HepG2 (cell line): Measurements from ENCODE around the gene TMF1. TPM values are rescaled to one million over a fixed set of nuclear protein-coding genes. Genes with fewer than 3 reads are reported as not detected.

Experiments used
- ATAC-seq: fragments of 200-7000 bp; cut with Tn5 transposase; 3 replicates; pipeline ENCODE4 v1.9.1; 2020; ENCODE audit warnings: mild to moderate bottlenecking, moderate library complexity
- BruUV-seq: library from RNA; stranded (reverse); fragments of 400-500 nt; replicated peaks from 2 replicates; lab custom pipeline; 2021; lab: Mats Ljungman, UMichigan
- CTCF ChIA-PET: fragments of 300-600 bp; formaldehyde crosslinking; extraction: SDS; loops from one replicate; lab custom pipeline; 2021; ENCODE audit warnings: low total read pairs, inconsistent platforms, low intra/inter-chr PET ratio; lab: Yijun Ruan, JAX
- POLR2A ChIA-PET: fragments of 350-600 bp; sonication (Branson Sonifier 250); formaldehyde crosslinking; loops from one replicate; lab custom pipeline; 2020; ENCODE audit warnings: antibody characterized with exemption, inconsistent platforms; lab: Yijun Ruan, JAX
- DNase-seq: peaks from one replicate; pipeline ENCODE4 v3.0.0-alpha.2; 2015; ENCODE audit warnings: low spot score
- FAIRE-seq: peaks from 3 replicates; lab custom pipeline; 2011; peaks lifted over from hg19 to GRCh38; lab: Jason Lieb, UNC
- H2AFZ ChIP-seq: one replicate; pipeline ENCODE4 v1.6.1; 2011; ENCODE audit warnings: low read length, inconsistent platforms
- H3K27ac ChIP-seq: fragments of 300-600 bp; 3 replicates; pipeline ENCODE4 v1.8.0; 2011; ENCODE audit warnings: mixed run types, mild to moderate bottlenecking, mixed read lengths, low read length, inconsistent platforms; ENCODE audit not compliant: insufficient read depth; ENCODE audit errors: extremely low read length
- H3K27me3 ChIP-seq, 2 experiments: fragments of 200-600 bp in 1 of 2; 2 replicates in 1 of 2; 3 replicates in 1 of 2; pipeline versions ENCODE4 v1.6.0 to v1.8.0; 2011; ENCODE audit warnings: low read length in 2 of 2, mild to moderate bottlenecking in 2 of 2, moderate library complexity in 2 of 2, inconsistent platforms in 1 of 2; ENCODE audit not compliant: insufficient read depth in 2 of 2, control insufficient read depth in 1 of 2
- H3K36me3 ChIP-seq, 2 experiments: fragments of 200-600 bp in 1 of 2; replicated peaks in 1 of 2; 2 replicates in 1 of 2; 3 replicates in 1 of 2; pipeline versions ENCODE4 v1.5.1 to v1.8.0; 2011; ENCODE audit warnings: low read length in 2 of 2, inconsistent platforms in 1 of 2; ENCODE audit not compliant: insufficient read depth in 2 of 2, control insufficient read depth in 1 of 2
- H3K4me1 ChIP-seq: 2 replicates; pipeline ENCODE4 v1.5.1; 2012; ENCODE audit warnings: low read length, inconsistent platforms; ENCODE audit not compliant: insufficient read depth
- H3K4me2 ChIP-seq: 2 replicates; pipeline ENCODE4 v1.6.0; 2011; ENCODE audit warnings: low read depth, low read length, inconsistent platforms
- H3K4me3 ChIP-seq, 3 experiments: fragments of 200-600 bp in 1 of 3; sonication (generic), shearing (Covaris generic) in 1 of 3; replicated peaks in 1 of 3; 2 replicates each; pipeline ENCODE4 v1.5.1; 2011 to 2016; ENCODE audit warnings: low read length in 3 of 3, inconsistent platforms in 2 of 3, low read depth in 2 of 3, mild to moderate bottlenecking in 2 of 3, control low read depth in 1 of 3, mixed read lengths in 1 of 3; ENCODE audit not compliant: insufficient read depth in 1 of 3
- H3K79me2 ChIP-seq: one replicate; pipeline ENCODE4 v1.6.1; 2011; ENCODE audit warnings: low read length, inconsistent platforms; ENCODE audit not compliant: insufficient read depth
- H3K9ac ChIP-seq: 2 replicates; pipeline ENCODE4 v1.6.0; 2011; ENCODE audit warnings: mild to moderate bottlenecking, low read depth, low read length, inconsistent platforms; ENCODE audit not compliant: insufficient read depth
- H3K9me3 ChIP-seq: 2 replicates; pipeline ENCODE4 v1.5.1; 2012; ENCODE audit warnings: mild to moderate bottlenecking, low read length
- H4K20me1 ChIP-seq: 2 replicates; pipeline ENCODE4 v1.6.0; 2011; ENCODE audit warnings: inconsistent platforms, mild to moderate bottlenecking, low read length, moderate library complexity; ENCODE audit not compliant: insufficient read depth
- HOXA7 ChIP-seq: sonication (generic); formaldehyde crosslinking; IDR thresholded peaks from 2 replicates; pipeline ENCODE4 v1.8.1; 2022; ENCODE audit warnings: mild to moderate bottlenecking, missing genetic modification reagents, moderate library complexity
- MEF2D ChIP-seq: sonication (generic); formaldehyde crosslinking; IDR thresholded peaks from 2 replicates; pipeline ENCODE4 v1.5.1; 2020; ENCODE audit warnings: mild to moderate bottlenecking, missing genetic modification reagents
- ZNF569 ChIP-seq: sonication (generic); formaldehyde crosslinking; IDR thresholded peaks from 2 replicates; pipeline ENCODE4 v1.5.0; 2020; ENCODE audit warnings: mild to moderate bottlenecking, missing genetic modification reagents, moderate library complexity, borderline replicate concordance
- ZNF773 ChIP-seq: sonication (generic); formaldehyde crosslinking; IDR thresholded peaks from 2 replicates; pipeline ENCODE4 v1.4.0; 2020; ENCODE audit warnings: missing genetic modification reagents, borderline replicate concordance
- ZNF788 ChIP-seq: sonication (generic); formaldehyde crosslinking; IDR thresholded peaks from 2 replicates; pipeline ENCODE4 v1.5.0; 2020; ENCODE audit warnings: mild to moderate bottlenecking, missing genetic modification reagents, borderline replicate concordance
- ZNF792 ChIP-seq: IDR thresholded peaks from 2 replicates; pipeline ENCODE4 v1.6.1; 2016
- WGBS: methylation state at CpG from one replicate; pipeline ENCODE4 v1.1.6; 2017; ENCODE audit warnings: low lambda C conversion rate; 5-methylcytosine and 5-hydroxymethylcytosine counted together
- in situ Hi-C: cut with HindIII; loops from 2 replicates; pipeline ENCODE4 v1.10.0; 2017; ENCODE audit warnings: low pct_unique_long_range_greater_than_20kb; ENCODE audit not compliant: extremely low pct_ligation_motif_present
- intact Hi-C: fragments of 100-400 bp; cut with micrococcal nuclease; formaldehyde crosslinking; loops from one replicate; pipeline ENCODE4 v1.10.0; 2022; ENCODE audit not compliant: unreplicated experiment
- polyA plus RNA-seq, 8 experiments: library from polyadenylated mRNA; depleted of rRNA in 3 of 8; stranded (reverse) in 7 of 8; unstranded in 1 of 8; fragments of >200 nt; fragmentation: Illumina TruSeq in 4 of 8; extraction: Trizol in 4 of 8; gene quantifications; 2 replicates each; pipeline versions ENCODE4 v1.2.1 to v1.2.3, GENCODE V29; 2011 to 2016; ENCODE audit warnings: low read depth in 4 of 8, missing spikeins in 1 of 8, mixed read lengths in 1 of 8; ENCODE audit not compliant: insufficient read depth in 1 of 8
- total RNA-seq, 5 experiments: library from RNA; depleted of rRNA; stranded (reverse); fragments of >200 nt; fragmentation: Illumina TruSeq; extraction: Trizol; gene quantifications; 2 replicates each; pipeline ENCODE4 v1.2.3, GENCODE V29; 2016; ENCODE audit warnings: low read depth in 1 of 5
- TF ChIP-seq, protein P1 (sequence below): sonication (generic); formaldehyde crosslinking; IDR thresholded peaks from 2 replicates; pipeline ENCODE4 v1.8.0; 2022; ENCODE audit warnings: mild to moderate bottlenecking, missing genetic modification reagents, moderate library complexity
- TF ChIP-seq, protein P2 (sequence below): sonication (generic); formaldehyde crosslinking; IDR thresholded peaks from 2 replicates; pipeline ENCODE4 v1.4.0; 2020; ENCODE audit warnings: missing genetic modification reagents, borderline replicate concordance
- TF ChIP-seq, protein P3 (sequence below): sonication (generic); formaldehyde crosslinking; IDR thresholded peaks from 2 replicates; pipeline ENCODE4 v1.5.0; 2020; ENCODE audit warnings: missing genetic modification reagents

The TMF1 gene
- total and polyA plus RNA-seq, 2 of the 13 experiments (the other 11 are each of a cell fraction or from before 2014, with no cell fraction given), result 12.1 to 38.4 TPM

DNA sequence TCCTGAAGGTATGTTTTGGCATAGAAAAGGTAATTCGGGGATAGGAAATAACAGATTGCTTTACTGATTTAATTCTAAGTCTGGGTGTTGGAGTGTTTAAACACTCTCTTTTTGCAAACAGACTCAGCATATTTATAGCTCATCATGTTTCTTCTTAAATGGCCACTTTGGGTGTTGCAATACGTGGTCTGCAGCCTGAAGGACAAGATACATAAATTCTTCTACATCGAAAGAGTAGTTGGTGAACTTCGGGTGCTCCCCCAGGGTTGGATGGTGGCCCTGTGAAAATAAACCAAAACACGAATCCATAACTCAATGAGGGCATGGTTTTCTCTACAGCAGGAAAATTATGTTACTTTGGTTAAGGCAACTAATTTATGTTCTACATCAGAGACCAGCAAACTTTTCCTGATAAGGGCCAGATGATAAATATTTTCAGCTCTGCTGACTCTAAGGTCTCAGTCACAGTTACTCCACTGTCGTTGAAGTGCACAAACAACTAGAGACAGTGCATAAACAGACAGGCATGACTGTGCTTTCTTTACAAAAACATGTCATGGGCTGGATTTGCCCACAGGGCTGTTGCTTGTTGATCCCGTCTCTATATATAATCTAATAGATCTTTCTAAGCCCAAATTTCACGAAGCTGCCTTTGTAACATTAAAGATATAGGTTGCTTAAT, 74.5 kb downstream of the TMF1 start (continued):
- TF ChIP-seq, protein P1, sequence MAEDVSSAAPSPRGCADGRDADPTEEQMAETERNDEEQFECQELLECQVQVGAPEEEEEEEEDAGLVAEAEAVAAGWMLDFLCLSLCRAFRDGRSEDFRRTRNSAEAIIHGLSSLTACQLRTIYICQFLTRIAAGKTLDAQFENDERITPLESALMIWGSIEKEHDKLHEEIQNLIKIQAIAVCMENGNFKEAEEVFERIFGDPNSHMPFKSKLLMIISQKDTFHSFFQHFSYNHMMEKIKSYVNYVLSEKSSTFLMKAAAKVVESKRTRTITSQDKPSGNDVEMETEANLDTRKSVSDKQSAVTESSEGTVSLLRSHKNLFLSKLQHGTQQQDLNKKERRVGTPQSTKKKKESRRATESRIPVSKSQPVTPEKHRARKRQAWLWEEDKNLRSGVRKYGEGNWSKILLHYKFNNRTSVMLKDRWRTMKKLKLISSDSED (CRISPR knock-in tag), result no peak
- TF ChIP-seq MEF2D (CRISPR knock-in tag), result no peak
- TF ChIP-seq ZNF773 (CRISPR knock-in tag), result no peak

DNA sequence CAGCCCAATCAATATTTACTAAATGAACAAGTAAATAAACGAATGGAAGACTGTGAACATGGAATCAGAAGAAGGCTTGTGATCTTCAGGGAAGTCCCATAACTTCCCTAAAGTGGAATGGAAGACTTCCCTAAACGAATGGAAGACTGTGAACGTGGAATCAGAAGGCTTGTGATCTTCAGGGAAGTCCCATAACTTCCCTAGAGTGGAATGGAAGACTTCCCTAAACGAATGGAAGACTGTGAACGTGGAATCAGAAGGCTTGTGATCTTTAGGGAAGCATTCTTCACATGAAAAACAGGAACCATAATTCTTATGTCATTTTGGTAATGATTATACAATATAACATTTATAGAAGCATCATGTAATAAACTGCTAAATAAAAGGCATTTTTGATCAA, 77.4 kb downstream of the TMF1 start:
- FAIRE-seq (no peak), ATAC-seq (no peak), DNase-seq (no peak)
- in situ Hi-C loops (loop anchor here (5.0 kb wide), 1 partner anchor 82 kb away; no protein-coding TSS in a partner anchor), intact Hi-C loops (loop anchor here (5.0 kb wide), 1 partner anchor 1592 kb away; no protein-coding TSS in a partner anchor)
- no peaks in the 10 kb centered on the region for H3K79me2 ChIP-seq
- no peaks in the 10 kb centered on the region for H3K9me3 ChIP-seq
- H3K4me3 ChIP-seq, result no peak overlapping the region
- CTCF ChIA-PET, result no interaction called here
- no TSS peak for BruUV-seq
- H3K27ac ChIP-seq, result no peak overlapping the region
- H3K36me3 ChIP-seq, result peaks cover 3 to 25% of the 10 kb centered on the region in 2 experiments; a peak in 2 of 5 replicates
- POLR2A ChIA-PET, result no interaction called here
- no peak overlapping the region for H3K4me2 ChIP-seq
- H3K27me3 ChIP-seq, result peaks cover 0 to 13% of the 10 kb centered on the region in 2 experiments; a peak in 2 of 5 replicates
- H3K4me1 ChIP-seq, result no peaks in the 10 kb centered on the region
- H2AFZ ChIP-seq, result no peak overlapping the region
- no peaks in the 10 kb centered on the region for H4K20me1 ChIP-seq
- WGBS, result 77% methylated on average over 5 of the region's 5 CpGs
- no peak overlapping the region for H3K9ac ChIP-seq
- TF ChIP-seq ZNF788 (CRISPR knock-in tag), result no peak
- TF ChIP-seq ZNF569 (CRISPR knock-in tag), result no peak
- TF ChIP-seq ZNF792 (CRISPR knock-in tag), result no peak
- TF ChIP-seq, protein P2, sequence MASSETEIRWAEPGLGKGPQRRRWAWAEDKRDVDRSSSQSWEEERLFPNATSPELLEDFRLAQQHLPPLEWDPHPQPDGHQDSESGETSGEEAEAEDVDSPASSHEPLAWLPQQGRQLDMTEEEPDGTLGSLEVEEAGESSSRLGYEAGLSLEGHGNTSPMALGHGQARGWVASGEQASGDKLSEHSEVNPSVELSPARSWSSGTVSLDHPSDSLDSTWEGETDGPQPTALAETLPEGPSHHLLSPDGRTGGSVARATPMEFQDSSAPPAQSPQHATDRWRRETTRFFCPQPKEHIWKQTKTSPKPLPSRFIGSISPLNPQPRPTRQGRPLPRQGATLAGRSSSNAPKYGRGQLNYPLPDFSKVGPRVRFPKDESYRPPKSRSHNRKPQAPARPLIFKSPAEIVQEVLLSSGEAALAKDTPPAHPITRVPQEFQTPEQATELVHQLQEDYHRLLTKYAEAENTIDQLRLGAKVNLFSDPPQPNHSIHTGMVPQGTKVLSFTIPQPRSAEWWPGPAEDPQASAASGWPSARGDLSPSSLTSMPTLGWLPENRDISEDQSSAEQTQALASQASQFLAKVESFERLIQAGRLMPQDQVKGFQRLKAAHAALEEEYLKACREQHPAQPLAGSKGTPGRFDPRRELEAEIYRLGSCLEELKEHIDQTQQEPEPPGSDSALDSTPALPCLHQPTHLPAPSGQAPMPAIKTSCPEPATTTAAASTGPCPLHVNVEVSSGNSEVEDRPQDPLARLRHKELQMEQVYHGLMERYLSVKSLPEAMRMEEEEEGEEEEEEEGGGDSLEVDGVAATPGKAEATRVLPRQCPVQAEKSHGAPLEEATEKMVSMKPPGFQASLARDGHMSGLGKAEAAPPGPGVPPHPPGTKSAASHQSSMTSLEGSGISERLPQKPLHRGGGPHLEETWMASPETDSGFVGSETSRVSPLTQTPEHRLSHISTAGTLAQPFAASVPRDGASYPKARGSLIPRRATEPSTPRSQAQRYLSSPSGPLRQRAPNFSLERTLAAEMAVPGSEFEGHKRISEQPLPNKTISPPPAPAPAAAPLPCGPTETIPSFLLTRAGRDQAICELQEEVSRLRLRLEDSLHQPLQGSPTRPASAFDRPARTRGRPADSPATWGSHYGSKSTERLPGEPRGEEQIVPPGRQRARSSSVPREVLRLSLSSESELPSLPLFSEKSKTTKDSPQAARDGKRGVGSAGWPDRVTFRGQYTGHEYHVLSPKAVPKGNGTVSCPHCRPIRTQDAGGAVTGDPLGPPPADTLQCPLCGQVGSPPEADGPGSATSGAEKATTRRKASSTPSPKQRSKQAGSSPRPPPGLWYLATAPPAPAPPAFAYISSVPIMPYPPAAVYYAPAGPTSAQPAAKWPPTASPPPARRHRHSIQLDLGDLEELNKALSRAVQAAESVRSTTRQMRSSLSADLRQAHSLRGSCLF, result no peak
- TF ChIP-seq, protein P3, sequence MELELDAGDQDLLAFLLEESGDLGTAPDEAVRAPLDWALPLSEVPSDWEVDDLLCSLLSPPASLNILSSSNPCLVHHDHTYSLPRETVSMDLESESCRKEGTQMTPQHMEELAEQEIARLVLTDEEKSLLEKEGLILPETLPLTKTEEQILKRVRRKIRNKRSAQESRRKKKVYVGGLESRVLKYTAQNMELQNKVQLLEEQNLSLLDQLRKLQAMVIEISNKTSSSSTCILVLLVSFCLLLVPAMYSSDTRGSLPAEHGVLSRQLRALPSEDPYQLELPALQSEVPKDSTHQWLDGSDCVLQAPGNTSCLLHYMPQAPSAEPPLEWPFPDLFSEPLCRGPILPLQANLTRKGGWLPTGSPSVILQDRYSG (CRISPR knock-in tag), result no peak
- no peak for TF ChIP-seq HOXA7 (CRISPR knock-in tag)
